GM19395 (cell line): ENCODE measurements around the gene CHKB.

Source experiments
- ATAC-seq: cut with Tn5 transposase; IDR thresholded peaks from one replicate; pipeline ENCODE4 v1.9.1; 2021; ENCODE audit warnings: mild to moderate bottlenecking, moderate library complexity; ENCODE audit not compliant: unreplicated experiment

The CHKB gene

GRCh38 chr22:50532824-50533796, 49.5 kb downstream of the CHKB start:
- ATAC-seq: no peak

GRCh38 chr22:50531962-50532674, 50.5 kb downstream of the CHKB start:
- ATAC-seq: no peak

DNA sequence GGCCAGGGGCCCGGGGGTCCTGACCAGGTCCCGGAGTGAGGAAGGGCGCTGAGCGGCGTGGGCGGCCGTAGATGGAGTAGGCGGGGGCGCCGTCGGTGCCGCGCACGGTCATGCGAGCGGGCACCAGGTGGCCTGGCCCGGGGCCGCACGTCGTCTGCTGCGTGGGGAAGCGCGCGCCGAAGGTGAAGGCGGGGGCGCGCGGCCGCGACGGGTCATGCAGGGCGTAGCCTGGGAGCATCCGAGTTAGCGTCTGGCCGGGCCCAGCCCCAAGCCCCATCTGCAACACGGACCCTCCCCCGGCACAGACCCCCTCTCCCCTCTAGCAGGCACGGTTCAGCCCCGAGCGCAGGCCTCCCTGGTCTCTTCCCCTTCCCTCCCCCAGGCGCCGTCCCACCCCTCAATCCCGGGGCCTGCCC, 51.1 kb downstream of the CHKB start:
- ATAC-seq: no peak

DNA sequence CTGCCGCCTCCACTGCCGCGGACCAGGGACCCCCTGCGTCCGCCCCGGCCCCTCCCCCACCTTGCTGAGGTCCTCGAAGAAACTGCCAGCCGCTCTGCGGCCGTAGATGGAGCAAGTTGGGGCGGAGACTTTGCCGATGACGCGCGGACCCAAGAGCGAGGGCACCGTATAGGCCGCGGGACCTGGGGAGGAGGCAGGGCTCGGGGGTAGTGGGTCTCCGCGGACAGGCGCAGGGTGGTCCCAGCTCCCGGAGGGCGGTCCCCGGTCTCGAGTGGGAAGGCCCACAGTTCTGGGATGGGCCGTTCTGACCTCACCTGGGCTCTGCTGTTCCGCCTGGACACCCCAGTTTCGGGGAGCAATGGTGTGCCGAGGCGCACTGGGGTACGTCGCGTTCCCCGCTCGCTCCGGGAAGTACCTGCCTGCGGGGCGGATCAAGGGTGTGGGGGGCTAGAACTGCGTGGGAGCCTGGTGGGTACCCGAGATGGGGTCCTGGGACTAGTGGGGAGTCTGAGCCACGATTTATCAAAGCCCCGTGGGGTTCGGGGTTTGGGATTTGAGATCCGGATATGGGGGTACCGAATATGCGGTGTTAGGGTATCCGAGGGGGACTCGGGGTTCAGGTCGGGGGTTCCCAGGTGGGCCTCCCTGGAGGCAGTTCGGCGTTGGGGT, 51.6 kb downstream of the CHKB start:
- ATAC-seq: no peak

DNA sequence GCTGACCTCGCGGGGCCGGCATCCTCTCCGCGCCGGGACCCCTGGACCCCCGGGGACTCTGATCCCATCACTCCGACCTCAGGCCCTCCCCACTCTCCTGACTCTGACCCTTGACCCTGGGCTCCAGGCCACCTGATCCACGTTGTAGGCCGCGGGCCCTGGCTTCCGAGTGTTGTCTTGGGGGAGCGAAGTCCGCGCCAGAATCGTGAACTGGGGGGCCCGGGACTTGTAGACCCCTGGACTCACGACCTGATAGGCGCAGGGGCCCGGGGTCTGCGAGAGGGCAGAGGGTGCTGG, 52.1 kb downstream of the CHKB start:
- no peak for ATAC-seq

DNA sequence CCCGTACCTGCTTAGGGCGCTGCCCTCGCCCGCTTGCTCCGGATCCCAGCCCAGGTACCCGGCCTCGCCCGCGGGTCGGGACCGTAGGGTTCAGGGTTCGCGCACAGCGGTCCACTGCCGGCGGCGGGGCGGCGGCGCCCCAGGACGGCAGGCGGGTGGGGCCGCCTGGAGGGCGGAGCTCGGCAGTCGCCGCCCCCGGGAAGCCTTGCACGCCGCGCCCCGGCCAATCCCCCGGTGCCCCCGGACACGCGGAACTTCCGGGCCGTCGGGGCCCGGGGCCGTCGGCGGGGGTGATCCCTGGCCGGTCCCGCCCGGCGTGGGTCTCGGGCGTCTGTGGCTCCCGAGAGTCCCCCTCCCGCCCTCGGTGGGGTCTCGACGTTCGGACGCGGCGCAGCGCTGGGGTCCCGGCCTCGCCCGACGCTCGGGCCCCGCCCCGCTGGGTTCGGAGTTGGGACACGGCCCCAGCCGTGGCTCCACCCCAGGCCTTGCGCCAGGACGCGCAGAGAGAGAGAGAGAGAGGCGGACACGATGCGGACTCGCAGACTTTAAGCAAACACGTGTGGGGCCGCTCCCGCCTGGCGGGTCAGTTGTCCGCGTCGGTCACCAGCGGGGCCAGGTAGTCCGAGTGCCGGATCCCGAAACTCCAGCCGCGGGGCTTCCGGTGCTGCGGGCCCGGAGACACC, 52.6 kb downstream of the CHKB start, which contains the start of gene TYMP:
TYMP (minus strand) TSS at position 116 of the 683 bp plus-strand sequence. CDS start 303 bp downstream, outside the sequence.
- no peak for ATAC-seq

DNA sequence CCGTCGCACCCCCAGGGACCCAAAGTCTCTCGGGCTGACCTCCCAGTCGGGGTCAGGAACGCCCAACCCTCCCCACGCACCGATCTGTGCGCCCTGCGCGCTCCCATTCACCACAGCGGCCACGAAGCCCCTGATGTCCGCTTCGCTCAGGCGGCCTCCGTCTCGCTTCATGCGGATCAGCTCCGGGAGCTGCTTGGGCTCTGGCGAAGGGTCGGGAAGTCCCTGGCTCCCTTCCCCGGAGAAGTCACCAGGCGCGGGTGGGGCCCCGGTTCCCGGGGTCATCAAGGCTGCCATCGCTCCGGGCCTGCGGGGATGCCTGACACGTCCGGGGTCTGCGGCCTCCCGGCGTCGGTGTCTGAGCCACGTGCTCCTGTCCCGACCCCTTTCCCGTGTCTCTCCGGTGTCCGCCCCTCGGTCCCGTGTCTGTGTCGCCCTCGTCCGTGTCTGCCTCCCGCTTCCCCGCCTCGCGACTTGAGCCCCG, 53.2 kb downstream of the CHKB start:
- no peak for ATAC-seq
